ENCODE measurements around the gene SRC. TPM values are rescaled to one million over a fixed set of nuclear protein-coding genes. Genes with fewer than 3 reads are reported as not detected.

The SRC gene
- total RNA-seq, 4 donors from 2014 or later: 1.0 to 2.3 (median 1.8) TPM

- no peak for DNase-seq
- TF ChIP-seq POLR2A (IDR thresholded peaks at IDR 0.05): no peak
- TF ChIP-seq, protein P1, sequence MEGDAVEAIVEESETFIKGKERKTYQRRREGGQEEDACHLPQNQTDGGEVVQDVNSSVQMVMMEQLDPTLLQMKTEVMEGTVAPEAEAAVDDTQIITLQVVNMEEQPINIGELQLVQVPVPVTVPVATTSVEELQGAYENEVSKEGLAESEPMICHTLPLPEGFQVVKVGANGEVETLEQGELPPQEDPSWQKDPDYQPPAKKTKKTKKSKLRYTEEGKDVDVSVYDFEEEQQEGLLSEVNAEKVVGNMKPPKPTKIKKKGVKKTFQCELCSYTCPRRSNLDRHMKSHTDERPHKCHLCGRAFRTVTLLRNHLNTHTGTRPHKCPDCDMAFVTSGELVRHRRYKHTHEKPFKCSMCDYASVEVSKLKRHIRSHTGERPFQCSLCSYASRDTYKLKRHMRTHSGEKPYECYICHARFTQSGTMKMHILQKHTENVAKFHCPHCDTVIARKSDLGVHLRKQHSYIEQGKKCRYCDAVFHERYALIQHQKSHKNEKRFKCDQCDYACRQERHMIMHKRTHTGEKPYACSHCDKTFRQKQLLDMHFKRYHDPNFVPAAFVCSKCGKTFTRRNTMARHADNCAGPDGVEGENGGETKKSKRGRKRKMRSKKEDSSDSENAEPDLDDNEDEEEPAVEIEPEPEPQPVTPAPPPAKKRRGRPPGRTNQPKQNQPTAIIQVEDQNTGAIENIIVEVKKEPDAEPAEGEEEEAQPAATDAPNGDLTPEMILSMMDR (IDR thresholded peaks at IDR 0.05 in 4 of 5, conservative IDR thresholded peaks at IDR 0.05 in 1 of 5): no peak
- no peaks in the 10 kb centered on the region for H3K9me3 ChIP-seq
- H3K36me3 ChIP-seq: no peaks in the 10 kb centered on the region
- intact Hi-C loops (cut with DNase I; ENCODE audit: low total_unique reads) (no loop called here), in situ Hi-C loops (cut with MboI; ENCODE audit: low sequenced_read_pairs in 4 of 4) (loop anchor here in 3 of 4 donors (5.0 to 25.0 kb wide), 3 partner anchors 144 to 193 kb away; partner anchors contain the start of gene BLCAP (in 1 of the 3))
- H3K4me1 ChIP-seq: no peaks in the 10 kb centered on the region
- H3K27me3 ChIP-seq: peaks cover 0 to 9% (median 5%) of the 10 kb centered on the region in 3 donors
- H3K4me3 ChIP-seq: no peak overlapping the region
- no peak overlapping the region for H3K27ac ChIP-seq
- no peak for ATAC-seq
Measured at GRCh38 chr20:37390503-37390890, 44.6 kb downstream of the SRC start.

DNA sequence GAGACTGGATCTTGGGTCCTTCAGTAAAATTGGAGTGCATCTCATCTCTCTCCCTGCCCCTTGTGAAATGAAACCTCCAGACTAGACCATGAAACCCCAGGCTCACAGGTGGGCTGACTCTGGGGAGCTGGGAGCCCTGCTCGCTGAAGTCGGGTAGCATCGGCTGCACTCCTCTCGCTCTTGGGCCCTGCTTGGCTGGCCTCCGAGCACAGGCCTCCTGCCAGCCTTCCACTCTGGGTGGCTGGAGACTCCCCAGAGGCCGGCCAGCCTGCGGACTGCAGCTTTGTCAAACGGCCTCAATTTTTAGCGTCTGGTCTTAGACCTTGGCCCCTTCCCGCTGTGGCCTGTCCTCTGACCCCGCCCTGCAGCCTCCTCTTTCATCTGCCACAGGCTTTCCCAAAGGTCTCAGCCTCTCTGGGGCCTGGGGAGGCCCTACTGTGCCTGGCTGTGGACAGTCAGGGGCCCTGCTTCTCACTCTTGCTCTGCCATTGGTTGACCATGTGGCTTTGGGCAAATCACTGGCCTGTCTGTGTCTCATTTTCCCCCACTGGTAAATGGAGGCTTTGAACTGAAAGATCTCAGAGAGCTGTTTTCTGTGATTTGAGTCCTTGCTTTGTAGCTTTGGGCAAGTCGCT, 45.1 kb downstream of the SRC start:
- H3K36me3 ChIP-seq: no peaks in the 10 kb centered on the region
- no peak for ATAC-seq
- H3K27ac ChIP-seq: no peak overlapping the region
- TF ChIP-seq POLR2A (IDR thresholded peaks at IDR 0.05): no peak
- TF ChIP-seq, protein P1 (IDR thresholded peaks at IDR 0.05 in 4 of 5, conservative IDR thresholded peaks at IDR 0.05 in 1 of 5): no peak
- peaks cover 0 to 12% (median 10%) of the 10 kb centered on the region in 3 donors for H3K27me3 ChIP-seq
- no peaks in the 10 kb centered on the region for H3K9me3 ChIP-seq
- intact Hi-C loops (cut with DNase I; ENCODE audit: low total_unique reads) (no loop called here), in situ Hi-C loops (cut with MboI; ENCODE audit: low sequenced_read_pairs in 4 of 4) (loop anchor here in 3 of 4 donors (5.0 to 25.0 kb wide), 3 partner anchors 144 to 194 kb away; partner anchors contain the start of gene BLCAP (in 1 of the 3))
- no peaks in the 10 kb centered on the region for H3K4me1 ChIP-seq
- no peak for DNase-seq
- no peak overlapping the region for H3K4me3 ChIP-seq

GRCh38 chr20:37392441-37393195, 46.7 kb downstream of the SRC start:
- H3K4me1 ChIP-seq: no peaks in the 10 kb centered on the region
- in situ Hi-C loops (cut with MboI; ENCODE audit: low sequenced_read_pairs in 4 of 4) (loop anchor here in 3 of 4 donors (5.0 to 25.0 kb wide), 3 partner anchors 142 to 195 kb away; partner anchors contain the start of gene BLCAP (in 1 of the 3)), intact Hi-C loops (cut with DNase I; ENCODE audit: low total_unique reads) (no loop called here)
- H3K36me3 ChIP-seq: no peaks in the 10 kb centered on the region
- H3K27me3 ChIP-seq: peaks cover 6 to 21% (median 16%) of the 10 kb centered on the region in 3 donors
- DNase-seq: no peak
- TF ChIP-seq, protein P1 (IDR thresholded peaks at IDR 0.05 in 4 of 5, conservative IDR thresholded peaks at IDR 0.05 in 1 of 5): peak in 1 of 5 experiments; percentile 11
- no peak for TF ChIP-seq POLR2A (IDR thresholded peaks at IDR 0.05)
- H3K27ac ChIP-seq: no peak overlapping the region
- no peak overlapping the region for H3K4me3 ChIP-seq
- no peak for ATAC-seq
- H3K9me3 ChIP-seq: no peaks in the 10 kb centered on the region

- no peaks in the 10 kb centered on the region for H3K36me3 ChIP-seq
- no peak for TF ChIP-seq POLR2A (IDR thresholded peaks at IDR 0.05)
- TF ChIP-seq, protein P1 (IDR thresholded peaks at IDR 0.05 in 4 of 5, conservative IDR thresholded peaks at IDR 0.05 in 1 of 5): no peak
- DNase-seq: no peak
- no peak for ATAC-seq
- H3K4me1 ChIP-seq: no peaks in the 10 kb centered on the region
- no peaks in the 10 kb centered on the region for H3K9me3 ChIP-seq
- no peak overlapping the region for H3K4me3 ChIP-seq
- no peak overlapping the region for H3K27ac ChIP-seq
- in situ Hi-C loops (cut with MboI; ENCODE audit: low sequenced_read_pairs in 4 of 4): loop anchor here in 3 of 4 donors (5.0 to 25.0 kb wide), 3 partner anchors 141 to 196 kb away; partner anchors contain the start of gene BLCAP (in 1 of the 3)
- intact Hi-C loops (cut with DNase I; ENCODE audit: low total_unique reads): no loop called here
- peaks cover 6 to 21% (median 16%) of the 10 kb centered on the region in 3 donors for H3K27me3 ChIP-seq
Measured at GRCh38 chr20:37393196-37393862, 47.4 kb downstream of the SRC start.

Measured in gastrocnemius medialis (tissue), 4 donors.